ENCODE data around the gene NUB1.

The NUB1 gene

DNA sequence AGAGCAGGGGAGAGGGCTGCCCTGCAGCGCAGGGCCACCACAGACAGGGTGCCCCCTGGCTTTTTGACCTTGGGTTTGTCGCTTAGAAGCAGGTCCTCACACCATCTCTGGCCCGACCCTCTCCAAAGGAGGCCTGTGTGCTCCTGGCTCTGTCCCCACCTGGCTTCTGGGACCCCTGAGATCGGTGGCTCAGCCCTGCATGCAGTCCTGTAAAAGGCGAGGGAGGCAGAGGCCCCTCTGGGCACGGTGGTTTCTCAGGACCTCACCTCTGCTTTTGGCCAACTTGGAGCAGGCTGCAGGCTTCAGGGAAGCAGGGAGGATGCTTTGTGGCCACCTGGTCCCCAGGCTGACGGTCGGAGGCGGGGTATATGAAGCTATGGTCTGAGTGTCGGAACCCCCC, 46.8 kb downstream of the NUB1 start:
- Histone ChIP-seq H3K9me3 (ENCODE audit: control insufficient read depth, insufficient read depth, low read length) (no peaks in the 10 kb centered on the region), H3K27me3 (ENCODE audit: control insufficient read depth, low read length) (peaks cover 22% of the 10 kb centered on the region), H3K4me3 (ENCODE audit: low read length) (no peak overlapping the region), H3K27ac (ENCODE audit: low read depth, low read length) (no peak overlapping the region), H3K79me2 (ENCODE audit: control insufficient read depth, low read length) (no peaks in the 10 kb centered on the region), H3K36me3 (ENCODE audit: control insufficient read depth, low read length) (no peaks in the 10 kb centered on the region), H3K4me2 (ENCODE audit: low read length) (no peak overlapping the region), H3F3A (ENCODE audit: control insufficient read depth, insufficient read depth) (no peaks in the 10 kb centered on the region), H3K4me1 (ENCODE audit: control insufficient read depth, low read length) (no peaks in the 10 kb centered on the region), H4K20me1 (ENCODE audit: control insufficient read depth, insufficient read depth, low read depth, low read length) (no peaks in the 10 kb centered on the region), H3K9me2 (replicated peaks; ENCODE audit: control insufficient read depth, low read length) (no peaks in the 10 kb centered on the region)
- TF ChIP-seq, protein P1, sequence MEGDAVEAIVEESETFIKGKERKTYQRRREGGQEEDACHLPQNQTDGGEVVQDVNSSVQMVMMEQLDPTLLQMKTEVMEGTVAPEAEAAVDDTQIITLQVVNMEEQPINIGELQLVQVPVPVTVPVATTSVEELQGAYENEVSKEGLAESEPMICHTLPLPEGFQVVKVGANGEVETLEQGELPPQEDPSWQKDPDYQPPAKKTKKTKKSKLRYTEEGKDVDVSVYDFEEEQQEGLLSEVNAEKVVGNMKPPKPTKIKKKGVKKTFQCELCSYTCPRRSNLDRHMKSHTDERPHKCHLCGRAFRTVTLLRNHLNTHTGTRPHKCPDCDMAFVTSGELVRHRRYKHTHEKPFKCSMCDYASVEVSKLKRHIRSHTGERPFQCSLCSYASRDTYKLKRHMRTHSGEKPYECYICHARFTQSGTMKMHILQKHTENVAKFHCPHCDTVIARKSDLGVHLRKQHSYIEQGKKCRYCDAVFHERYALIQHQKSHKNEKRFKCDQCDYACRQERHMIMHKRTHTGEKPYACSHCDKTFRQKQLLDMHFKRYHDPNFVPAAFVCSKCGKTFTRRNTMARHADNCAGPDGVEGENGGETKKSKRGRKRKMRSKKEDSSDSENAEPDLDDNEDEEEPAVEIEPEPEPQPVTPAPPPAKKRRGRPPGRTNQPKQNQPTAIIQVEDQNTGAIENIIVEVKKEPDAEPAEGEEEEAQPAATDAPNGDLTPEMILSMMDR (IDR thresholded peaks at IDR 0.05; ENCODE audit: low read depth, low read length, poor library complexity, severe bottlenecking), result no peak
- TF ChIP-seq EZH2phosphoT487 (IDR thresholded peaks at IDR 0.05; ENCODE audit: borderline replicate concordance, low read length), result no peak

DNA sequence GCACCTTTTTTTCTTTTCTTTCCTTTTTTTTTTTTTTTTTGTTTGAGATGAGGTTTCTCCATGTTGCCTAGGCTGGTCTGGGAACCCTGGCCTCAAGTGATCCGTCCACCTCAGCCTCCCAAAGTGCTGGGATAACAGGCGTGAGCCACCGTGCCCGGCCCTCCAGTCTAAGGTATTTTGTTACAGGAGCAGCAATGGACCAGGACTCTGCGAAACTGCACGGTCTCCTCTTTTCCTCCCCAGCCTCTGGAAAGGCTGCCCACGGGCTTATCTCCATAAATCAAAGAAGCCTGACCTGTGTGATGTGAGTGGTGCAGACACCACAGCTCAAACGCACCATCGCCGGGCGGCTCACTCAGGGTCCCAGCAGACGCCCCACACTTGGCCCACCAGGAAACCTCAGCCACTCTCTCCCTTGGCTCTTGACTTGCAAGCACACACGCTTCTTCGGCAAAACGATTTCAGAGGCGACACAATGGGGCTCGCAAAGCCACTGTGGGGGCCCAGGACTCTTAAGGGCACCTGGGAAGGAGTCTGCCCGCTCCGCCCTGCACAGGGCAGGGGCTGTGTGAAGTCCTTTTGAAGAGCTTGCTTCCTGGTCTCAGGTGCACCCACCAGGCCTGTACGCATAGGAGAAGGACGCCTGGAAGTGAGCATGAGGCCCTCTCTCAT, 47.6 kb downstream of the NUB1 start:
- H3K27me3 ChIP-seq (ENCODE audit: control insufficient read depth, low read length), result peaks cover 14% of the 10 kb centered on the region
- H3K27ac ChIP-seq (ENCODE audit: low read depth, low read length), result no peak overlapping the region
- H3F3A ChIP-seq (ENCODE audit: control insufficient read depth, insufficient read depth), result no peaks in the 10 kb centered on the region
- no peaks in the 10 kb centered on the region for H3K79me2 ChIP-seq (ENCODE audit: control insufficient read depth, low read length)
- H3K4me1 ChIP-seq (ENCODE audit: control insufficient read depth, low read length), result no peaks in the 10 kb centered on the region
- no peaks in the 10 kb centered on the region for H3K9me2 ChIP-seq (replicated peaks; ENCODE audit: control insufficient read depth, low read length)
- no peak overlapping the region for H3K4me2 ChIP-seq (ENCODE audit: low read length)
- TF ChIP-seq, protein P1 (IDR thresholded peaks at IDR 0.05; ENCODE audit: low read depth, low read length, poor library complexity, severe bottlenecking), result no peak
- no peak for TF ChIP-seq EZH2phosphoT487 (IDR thresholded peaks at IDR 0.05; ENCODE audit: borderline replicate concordance, low read length)
- H3K36me3 ChIP-seq (ENCODE audit: control insufficient read depth, low read length), result no peaks in the 10 kb centered on the region
- no peak overlapping the region for H3K4me3 ChIP-seq (ENCODE audit: low read length)
- no peaks in the 10 kb centered on the region for H3K9me3 ChIP-seq (ENCODE audit: control insufficient read depth, insufficient read depth, low read length)
- H4K20me1 ChIP-seq (ENCODE audit: control insufficient read depth, insufficient read depth, low read depth, low read length), result no peaks in the 10 kb centered on the region

DNA sequence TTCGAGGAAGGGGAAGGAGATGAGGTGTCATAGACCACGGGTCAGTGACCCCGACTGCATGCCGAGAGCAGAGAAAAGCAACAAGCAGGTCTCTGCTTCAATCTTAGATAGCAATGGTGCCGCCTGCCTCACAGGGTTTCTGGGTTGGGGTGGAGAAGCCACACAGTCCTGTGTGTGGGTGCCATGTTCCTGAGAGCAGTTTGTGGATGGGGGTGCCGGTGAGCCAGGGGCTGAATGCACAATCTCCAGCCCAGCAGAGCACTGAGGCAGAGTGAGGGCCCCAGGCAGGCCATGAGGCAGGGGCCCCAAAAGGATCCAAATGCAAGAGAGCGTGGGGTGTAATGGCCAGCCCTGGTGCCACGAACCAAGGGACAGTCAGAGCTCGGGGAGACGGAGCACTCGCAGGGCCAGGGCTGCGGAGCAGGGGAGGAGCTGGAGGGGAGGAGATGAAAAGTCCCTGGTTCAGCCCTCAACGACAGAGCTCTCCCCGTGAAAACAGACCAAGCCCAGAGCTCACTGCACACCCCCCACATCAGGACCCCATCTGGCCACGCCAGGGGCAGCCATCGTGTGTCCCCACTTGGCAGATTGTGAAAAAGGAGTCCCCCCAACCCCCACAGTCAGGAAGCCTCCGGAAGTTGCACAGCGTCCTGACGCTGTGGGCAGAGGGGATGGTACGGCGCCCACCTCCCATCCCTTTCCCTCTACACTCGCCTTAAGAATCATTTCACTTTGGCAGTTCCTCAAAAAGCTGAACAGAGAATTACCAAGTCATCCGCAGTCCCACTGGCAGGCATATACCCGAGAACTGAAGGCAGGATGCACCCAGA, 48.4 kb downstream of the NUB1 start:
- Histone ChIP-seq H3K36me3 (ENCODE audit: control insufficient read depth, low read length) (no peaks in the 10 kb centered on the region), H3K27ac (ENCODE audit: low read depth, low read length) (no peak overlapping the region), H3K9me3 (ENCODE audit: control insufficient read depth, insufficient read depth, low read length) (no peaks in the 10 kb centered on the region), H3K79me2 (ENCODE audit: control insufficient read depth, low read length) (no peaks in the 10 kb centered on the region), H3K27me3 (ENCODE audit: control insufficient read depth, low read length) (peaks cover 7% of the 10 kb centered on the region; the same call in 1 of the 2 replicates), H4K20me1 (ENCODE audit: control insufficient read depth, insufficient read depth, low read depth, low read length) (no peaks in the 10 kb centered on the region), H3F3A (ENCODE audit: control insufficient read depth, insufficient read depth) (no peaks in the 10 kb centered on the region), H3K4me3 (ENCODE audit: low read length) (no peak overlapping the region), H3K4me2 (ENCODE audit: low read length) (no peak overlapping the region), H3K4me1 (ENCODE audit: control insufficient read depth, low read length) (no peaks in the 10 kb centered on the region), H3K9me2 (replicated peaks; ENCODE audit: control insufficient read depth, low read length) (no peaks in the 10 kb centered on the region)
- TF ChIP-seq, protein P1 (IDR thresholded peaks at IDR 0.05; ENCODE audit: low read depth, low read length, poor library complexity, severe bottlenecking), result no peak
- no peak for TF ChIP-seq EZH2phosphoT487 (IDR thresholded peaks at IDR 0.05; ENCODE audit: borderline replicate concordance, low read length)
